HEK293 (cell line): Measurements from ENCODE around the gene C1GALT1C1.

Experiments used
- BCL11A ChIP-seq: fragments of 450-650 bp; formaldehyde crosslinking; IDR thresholded peaks from 2 replicates; pipeline ENCODE4 v1.5.1; 2016; ENCODE audit warnings: low read depth, missing biosample characterization, missing genetic modification characterization
- GFI1B ChIP-seq: fragments of 450-650 bp; formaldehyde crosslinking; IDR thresholded peaks from 2 replicates; pipeline ENCODE4 v1.5.1; 2016; ENCODE audit warnings: missing biosample characterization, missing genetic modification characterization
- HOXD13 ChIP-seq: sonication (generic); formaldehyde crosslinking; IDR thresholded peaks from 2 replicates; pipeline ENCODE4 v1.8.0; 2022; ENCODE audit warnings: missing genetic modification reagents, borderline replicate concordance
- MEIS1 ChIP-seq: sonication (generic); formaldehyde crosslinking; IDR thresholded peaks from 2 replicates; pipeline ENCODE4 v1.8.1; 2022; ENCODE audit warnings: missing genetic modification reagents, mild to moderate bottlenecking, borderline replicate concordance
- OVOL3 ChIP-seq: fragments of 450-650 bp; formaldehyde crosslinking; IDR thresholded peaks from 2 replicates; pipeline ENCODE4 v1.5.1; 2016; ENCODE audit warnings: missing biosample characterization, missing genetic modification characterization
- SP3 ChIP-seq: fragments of 450-650 bp; formaldehyde crosslinking; IDR thresholded peaks from 2 replicates; pipeline ENCODE4 v1.5.1; 2016; ENCODE audit warnings: missing biosample characterization, missing genetic modification characterization
- ZBTB17 ChIP-seq: fragments of 450-650 bp; formaldehyde crosslinking; IDR thresholded peaks from 2 replicates; pipeline ENCODE4 v1.5.1; 2016; ENCODE audit warnings: missing biosample characterization, missing genetic modification characterization
- ZBTB21 ChIP-seq: fragments of 450-650 bp; formaldehyde crosslinking; IDR thresholded peaks from 2 replicates; pipeline ENCODE4 v1.5.1; 2017; ENCODE audit warnings: missing biosample characterization, missing genetic modification characterization
- ZBTB48 ChIP-seq: fragments of 450-650 bp; formaldehyde crosslinking; IDR thresholded peaks from 2 replicates; pipeline ENCODE4 v1.5.1; 2016; ENCODE audit warnings: missing biosample characterization, missing genetic modification characterization
- ZBTB8A ChIP-seq: fragments of 450-650 bp; formaldehyde crosslinking; IDR thresholded peaks from 2 replicates; pipeline ENCODE4 v1.5.1; 2016; ENCODE audit warnings: missing biosample characterization, missing genetic modification characterization
- ZFHX2 ChIP-seq: fragments of 450-650 bp; formaldehyde crosslinking; conservative IDR thresholded peaks from 2 replicates; pipeline ENCODE4 v1.5.1; 2016; ENCODE audit warnings: missing biosample characterization, missing genetic modification characterization
- ZIC2 ChIP-seq: fragments of 450-650 bp; formaldehyde crosslinking; IDR thresholded peaks from 2 replicates; pipeline ENCODE4 v1.5.1; 2016; ENCODE audit warnings: missing biosample characterization, missing genetic modification characterization
- ZNF121 ChIP-seq: fragments of 450-650 bp; formaldehyde crosslinking; IDR thresholded peaks from 2 replicates; pipeline ENCODE4 v1.5.1; 2016; ENCODE audit warnings: missing biosample characterization, missing genetic modification characterization
- ZNF133 ChIP-seq: fragments of 450-650 bp; formaldehyde crosslinking; IDR thresholded peaks from 2 replicates; pipeline ENCODE4 v1.5.1; 2016; ENCODE audit warnings: missing biosample characterization, missing genetic modification characterization
- ZNF202 ChIP-seq: fragments of 450-650 bp; formaldehyde crosslinking; IDR thresholded peaks from 2 replicates; pipeline ENCODE4 v1.5.1; 2016; ENCODE audit warnings: missing biosample characterization, missing genetic modification characterization, borderline replicate concordance
- ZNF302 ChIP-seq: fragments of 450-650 bp; formaldehyde crosslinking; IDR thresholded peaks from 2 replicates; pipeline ENCODE4 v1.5.1; 2016; ENCODE audit warnings: missing biosample characterization, missing genetic modification characterization, low read depth
- ZNF404 ChIP-seq: fragments of 450-650 bp; formaldehyde crosslinking; IDR thresholded peaks from 2 replicates; pipeline ENCODE4 v1.5.1; 2017; ENCODE audit warnings: missing biosample characterization, missing genetic modification characterization
- ZNF423 ChIP-seq: fragments of 450-650 bp; formaldehyde crosslinking; IDR thresholded peaks from 2 replicates; pipeline ENCODE4 v1.5.1; 2016; ENCODE audit warnings: missing biosample characterization, missing genetic modification characterization
- ZNF555 ChIP-seq: fragments of 450-650 bp; formaldehyde crosslinking; conservative IDR thresholded peaks from 2 replicates; pipeline ENCODE4 v1.5.1; 2017; ENCODE audit warnings: missing biosample characterization, mild to moderate bottlenecking, missing genetic modification characterization, inconsistent platforms
- ZNF561 ChIP-seq: fragments of 450-650 bp; IDR thresholded peaks from 2 replicates; pipeline ENCODE4 v1.5.1; 2018; ENCODE audit warnings: missing biosample characterization, missing genetic modification characterization, borderline replicate concordance
- ZNF629 ChIP-seq: fragments of 450-650 bp; formaldehyde crosslinking; IDR thresholded peaks from 2 replicates; pipeline ENCODE4 v1.5.1; 2017; ENCODE audit warnings: missing biosample characterization, missing genetic modification characterization
- ZNF660 ChIP-seq: fragments of 450-650 bp; IDR thresholded peaks from 2 replicates; pipeline ENCODE4 v1.5.1; 2018; ENCODE audit warnings: missing biosample characterization, mild to moderate bottlenecking, missing genetic modification characterization
- ZNF76 ChIP-seq: fragments of 450-650 bp; formaldehyde crosslinking; IDR thresholded peaks from 2 replicates; pipeline ENCODE4; 2016; ENCODE audit warnings: low read depth, missing biosample characterization, missing genetic modification characterization, borderline replicate concordance
- ZNF776 ChIP-seq: fragments of 450-650 bp; formaldehyde crosslinking; IDR thresholded peaks from 2 replicates; pipeline ENCODE4 v1.5.0; 2017; ENCODE audit warnings: missing biosample characterization, missing genetic modification characterization, borderline replicate concordance
- ZNF830 ChIP-seq: fragments of 450-650 bp; IDR thresholded peaks from 2 replicates; pipeline ENCODE4 v1.5.0; 2018; ENCODE audit warnings: missing biosample characterization, missing genetic modification characterization, low read depth, mild to moderate bottlenecking, moderate library complexity
- ZNF843 ChIP-seq: fragments of 450-650 bp; formaldehyde crosslinking; IDR thresholded peaks from 2 replicates; pipeline ENCODE4 v1.5.1; 2016; ENCODE audit warnings: missing biosample characterization, missing genetic modification characterization
- ZSCAN30 ChIP-seq: fragments of 450-650 bp; IDR thresholded peaks from 2 replicates; pipeline ENCODE4 v1.5.1; 2018; ENCODE audit warnings: missing biosample characterization, mild to moderate bottlenecking, missing genetic modification characterization, moderate library complexity
- TF ChIP-seq, protein P1 (sequence below): fragments of 450-650 bp; formaldehyde crosslinking; IDR thresholded peaks from 2 replicates; pipeline ENCODE4 v1.5.1; 2016; ENCODE audit warnings: missing biosample characterization, missing genetic modification characterization
- TF ChIP-seq, protein P2 (sequence below): fragments of 450-650 bp; formaldehyde crosslinking; IDR thresholded peaks from 2 replicates; pipeline ENCODE4 v1.5.1; 2016; ENCODE audit warnings: missing biosample characterization, missing genetic modification characterization, borderline replicate concordance
- TF ChIP-seq, protein P3 (sequence below): fragments of 450-650 bp; formaldehyde crosslinking; IDR thresholded peaks from 2 replicates; pipeline ENCODE4 v1.5.1; 2016; ENCODE audit warnings: missing biosample characterization, missing genetic modification characterization
- TF ChIP-seq, protein P4 (sequence below): fragments of 450-650 bp; IDR thresholded peaks from 2 replicates; pipeline ENCODE4 v1.5.1; 2018; ENCODE audit warnings: missing biosample characterization, mild to moderate bottlenecking, missing genetic modification characterization
- TF ChIP-seq, protein P5 (sequence below): fragments of 450-650 bp; formaldehyde crosslinking; IDR thresholded peaks from 2 replicates; pipeline ENCODE4 v1.5.1; 2016; ENCODE audit warnings: missing biosample characterization, missing genetic modification characterization

The C1GALT1C1 gene

DNA sequence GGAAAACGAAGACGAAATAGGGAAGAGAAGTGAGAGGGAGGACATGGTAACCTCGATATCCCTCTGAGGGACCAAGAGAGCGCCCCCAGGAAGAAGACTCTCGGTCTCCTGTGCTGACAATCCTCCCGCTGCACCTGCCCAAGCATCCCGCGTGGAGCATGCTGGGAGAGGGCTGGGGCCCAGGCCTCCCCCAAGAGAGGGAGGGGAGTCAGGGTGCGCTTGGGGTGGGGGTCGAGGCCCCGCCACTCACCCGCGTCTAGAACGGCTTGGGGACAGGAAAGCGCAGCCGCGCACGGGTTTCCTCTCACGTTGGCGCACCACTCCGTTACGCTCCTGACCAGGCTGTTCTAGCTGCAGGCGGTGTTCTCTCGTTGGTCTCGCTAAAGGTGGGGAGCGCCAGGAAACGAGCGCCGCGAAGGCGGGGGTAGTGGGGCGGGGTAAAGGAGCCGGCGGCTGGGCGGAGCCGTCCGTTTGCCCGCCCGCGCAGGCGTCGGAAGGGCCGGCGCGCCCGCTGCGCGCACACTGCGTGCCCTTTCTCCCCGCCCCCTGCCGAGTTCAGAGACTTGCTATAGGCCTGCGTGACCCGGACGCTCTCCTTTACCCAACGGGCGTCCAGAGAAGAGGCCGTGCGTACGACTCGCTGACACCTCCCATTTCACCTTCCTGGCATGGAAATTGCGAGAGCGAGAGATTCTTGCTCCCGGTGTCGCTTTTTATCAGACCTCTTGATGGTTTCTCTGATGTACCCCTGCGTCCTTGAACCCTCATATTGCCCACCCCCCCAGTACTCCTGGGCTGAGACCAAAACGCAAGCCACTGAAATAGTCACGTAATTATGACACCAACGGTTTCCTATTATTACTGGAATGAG lies at the start of gene C1GALT1C1 (continued):
- TF ChIP-seq, protein P1, sequence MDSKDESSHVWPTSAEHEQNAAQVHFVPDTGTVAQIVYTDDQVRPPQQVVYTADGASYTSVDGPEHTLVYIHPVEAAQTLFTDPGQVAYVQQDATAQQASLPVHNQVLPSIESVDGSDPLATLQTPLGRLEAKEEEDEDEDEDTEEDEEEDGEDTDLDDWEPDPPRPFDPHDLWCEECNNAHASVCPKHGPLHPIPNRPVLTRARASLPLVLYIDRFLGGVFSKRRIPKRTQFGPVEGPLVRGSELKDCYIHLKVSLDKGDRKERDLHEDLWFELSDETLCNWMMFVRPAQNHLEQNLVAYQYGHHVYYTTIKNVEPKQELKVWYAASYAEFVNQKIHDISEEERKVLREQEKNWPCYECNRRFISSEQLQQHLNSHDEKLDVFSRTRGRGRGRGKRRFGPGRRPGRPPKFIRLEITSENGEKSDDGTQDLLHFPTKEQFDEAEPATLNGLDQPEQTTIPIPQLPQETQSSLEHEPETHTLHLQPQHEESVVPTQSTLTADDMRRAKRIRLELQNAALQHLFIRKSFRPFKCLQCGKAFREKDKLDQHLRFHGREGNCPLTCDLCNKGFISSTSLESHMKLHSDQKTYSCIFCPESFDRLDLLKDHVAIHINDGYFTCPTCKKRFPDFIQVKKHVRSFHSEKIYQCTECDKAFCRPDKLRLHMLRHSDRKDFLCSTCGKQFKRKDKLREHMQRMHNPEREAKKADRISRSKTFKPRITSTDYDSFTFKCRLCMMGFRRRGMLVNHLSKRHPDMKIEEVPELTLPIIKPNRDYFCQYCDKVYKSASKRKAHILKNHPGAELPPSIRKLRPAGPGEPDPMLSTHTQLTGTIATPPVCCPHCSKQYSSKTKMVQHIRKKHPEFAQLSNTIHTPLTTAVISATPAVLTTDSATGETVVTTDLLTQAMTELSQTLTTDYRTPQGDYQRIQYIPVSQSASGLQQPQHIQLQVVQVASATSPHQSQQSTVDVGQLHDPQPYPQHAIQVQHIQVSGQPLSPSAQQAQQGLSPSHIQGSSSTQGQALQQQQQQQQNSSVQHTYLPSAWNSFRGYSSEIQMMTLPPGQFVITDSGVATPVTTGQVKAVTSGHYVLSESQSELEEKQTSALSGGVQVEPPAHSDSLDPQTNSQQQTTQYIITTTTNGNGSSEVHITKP (tag by site-specific recombination), result peak; percentile 87
- TF ChIP-seq ZBTB48 (tag by site-specific recombination) (peak; percentile 50; the same call in 1 of the 2 replicates), GFI1B (tag by site-specific recombination) (no peak), ZFHX2 (peak; percentile 48), ZNF830 (no peak), OVOL3 (tag by site-specific recombination) (peak; percentile 75), ZNF555 (no peak), ZNF843 (tag by site-specific recombination) (0 out of 2 replicates have a peak, but pooled peaks have one; percentile 38), ZNF76 (peak; percentile 89), ZNF561 (tag by site-specific recombination) (0 out of 2 replicates have a peak, but pooled peaks have one; percentile 25), MEIS1 (CRISPR knock-in tag) (no peak), ZNF202 (tag by site-specific recombination) (no peak), HOXD13 (CRISPR knock-in tag) (no peak), ZBTB17 (tag by site-specific recombination) (peak; percentile 72), ZNF423 (tag by site-specific recombination) (peak; percentile 42; the same call in 1 of the 2 replicates), ZNF121 (tag by site-specific recombination) (no peak), ZBTB21 (tag by site-specific recombination) (peak; percentile 45; the same call in 1 of the 2 replicates), ZNF629 (peak; percentile 29; the same call in 1 of the 2 replicates), ZIC2 (tag by site-specific recombination) (peak; percentile 46; the same call in 1 of the 2 replicates), ZNF133 (tag by site-specific recombination) (no peak), BCL11A (tag by site-specific recombination) (no peak), ZNF776 (no peak), ZNF302 (tag by site-specific recombination) (no peak), ZNF404 (tag by site-specific recombination) (no peak), ZSCAN30 (tag by site-specific recombination) (no peak), SP3 (peak; percentile 89), ZNF660 (tag by site-specific recombination) (0 out of 2 replicates have a peak, but pooled peaks have one; percentile 45), ZBTB8A (peak; percentile 68; the same call in 1 of the 2 replicates)
- TF ChIP-seq, protein P2, sequence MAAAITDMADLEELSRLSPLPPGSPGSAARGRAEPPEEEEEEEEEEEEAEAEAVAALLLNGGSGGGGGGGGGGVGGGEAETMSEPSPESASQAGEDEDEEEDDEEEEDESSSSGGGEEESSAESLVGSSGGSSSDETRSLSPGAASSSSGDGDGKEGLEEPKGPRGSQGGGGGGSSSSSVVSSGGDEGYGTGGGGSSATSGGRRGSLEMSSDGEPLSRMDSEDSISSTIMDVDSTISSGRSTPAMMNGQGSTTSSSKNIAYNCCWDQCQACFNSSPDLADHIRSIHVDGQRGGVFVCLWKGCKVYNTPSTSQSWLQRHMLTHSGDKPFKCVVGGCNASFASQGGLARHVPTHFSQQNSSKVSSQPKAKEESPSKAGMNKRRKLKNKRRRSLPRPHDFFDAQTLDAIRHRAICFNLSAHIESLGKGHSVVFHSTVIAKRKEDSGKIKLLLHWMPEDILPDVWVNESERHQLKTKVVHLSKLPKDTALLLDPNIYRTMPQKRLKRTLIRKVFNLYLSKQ (tag by site-specific recombination), result no peak
- TF ChIP-seq, protein P3, sequence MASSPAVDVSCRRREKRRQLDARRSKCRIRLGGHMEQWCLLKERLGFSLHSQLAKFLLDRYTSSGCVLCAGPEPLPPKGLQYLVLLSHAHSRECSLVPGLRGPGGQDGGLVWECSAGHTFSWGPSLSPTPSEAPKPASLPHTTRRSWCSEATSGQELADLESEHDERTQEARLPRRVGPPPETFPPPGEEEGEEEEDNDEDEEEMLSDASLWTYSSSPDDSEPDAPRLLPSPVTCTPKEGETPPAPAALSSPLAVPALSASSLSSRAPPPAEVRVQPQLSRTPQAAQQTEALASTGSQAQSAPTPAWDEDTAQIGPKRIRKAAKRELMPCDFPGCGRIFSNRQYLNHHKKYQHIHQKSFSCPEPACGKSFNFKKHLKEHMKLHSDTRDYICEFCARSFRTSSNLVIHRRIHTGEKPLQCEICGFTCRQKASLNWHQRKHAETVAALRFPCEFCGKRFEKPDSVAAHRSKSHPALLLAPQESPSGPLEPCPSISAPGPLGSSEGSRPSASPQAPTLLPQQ (tag by site-specific recombination), result peak; percentile 86
- TF ChIP-seq, protein P4, sequence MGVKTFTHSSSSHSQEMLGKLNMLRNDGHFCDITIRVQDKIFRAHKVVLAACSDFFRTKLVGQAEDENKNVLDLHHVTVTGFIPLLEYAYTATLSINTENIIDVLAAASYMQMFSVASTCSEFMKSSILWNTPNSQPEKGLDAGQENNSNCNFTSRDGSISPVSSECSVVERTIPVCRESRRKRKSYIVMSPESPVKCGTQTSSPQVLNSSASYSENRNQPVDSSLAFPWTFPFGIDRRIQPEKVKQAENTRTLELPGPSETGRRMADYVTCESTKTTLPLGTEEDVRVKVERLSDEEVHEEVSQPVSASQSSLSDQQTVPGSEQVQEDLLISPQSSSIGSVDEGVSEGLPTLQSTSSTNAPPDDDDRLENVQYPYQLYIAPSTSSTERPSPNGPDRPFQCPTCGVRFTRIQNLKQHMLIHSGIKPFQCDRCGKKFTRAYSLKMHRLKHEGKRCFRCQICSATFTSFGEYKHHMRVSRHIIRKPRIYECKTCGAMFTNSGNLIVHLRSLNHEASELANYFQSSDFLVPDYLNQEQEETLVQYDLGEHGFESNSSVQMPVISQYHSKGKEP (tag by site-specific recombination), result no peak
- TF ChIP-seq, protein P5, sequence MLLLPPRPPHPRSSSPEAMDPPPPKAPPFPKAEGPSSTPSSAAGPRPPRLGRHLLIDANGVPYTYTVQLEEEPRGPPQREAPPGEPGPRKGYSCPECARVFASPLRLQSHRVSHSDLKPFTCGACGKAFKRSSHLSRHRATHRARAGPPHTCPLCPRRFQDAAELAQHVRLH (tag by site-specific recombination), result 0 out of 2 replicates have a peak, but pooled peaks have one; percentile 38
